A549 (cell line): ENCODE results near the gene VDR. TPM values are rescaled to one million over a fixed set of nuclear protein-coding genes. Genes with fewer than 3 reads are reported as not detected.

Source experiments
- ATAC-seq, 2 experiments: fragments of 200-7000 bp in 1 of 2; fragments of >200 bp in 1 of 2; cut with Nextera tagmentation in 1 of 2; cut with Tn5 transposase in 1 of 2; 3 replicates each; pipeline versions ENCODE4 v1.8.0 to v1.9.1; 2018 to 2020; ENCODE audit warnings: mild to moderate bottlenecking in 1 of 2, moderate library complexity in 1 of 2
- CTCF ChIA-PET: fragments of 300-600 bp; sonication (Branson Sonifier 250); formaldehyde crosslinking; extraction: SDS; loops from one replicate; lab custom pipeline; 2021; ENCODE audit warnings: antibody characterized with exemption, inconsistent platforms; lab: Yijun Ruan, JAX
- POLR2A ChIA-PET: fragments of 350-600 bp; formaldehyde crosslinking; extraction: SDS; loops from one replicate; lab custom pipeline; 2021; ENCODE audit warnings: antibody characterized with exemption, inconsistent platforms; lab: Yijun Ruan, JAX
- DNase-seq, 2 experiments: peaks; one replicate each; pipeline versions ENCODE4 v3.0.0 to v3.0.0-alpha.2; 2011 to 2016; ENCODE audit warnings: low read depth in 1 of 2, low spot score in 1 of 2
- FAIRE-seq: peaks from 2 replicates; lab custom pipeline; 2011; peaks lifted over from hg19 to GRCh38; lab: Jason Lieb, UNC
- H3K27ac ChIP-seq, 2 experiments: fragments of >200 bp; sonication (Bioruptor Twin); formaldehyde crosslinking; 3 replicates each; pipeline ENCODE4 v1.5.1; 2016 to 2017
- H3K4me1 ChIP-seq: fragments of >200 bp; sonication (Bioruptor Twin); formaldehyde crosslinking; 3 replicates; pipeline ENCODE4 v1.6.1; 2016
- H3K4me2 ChIP-seq: fragments of >200 bp; sonication (Bioruptor Twin); formaldehyde crosslinking; 3 replicates; pipeline ENCODE4 v1.6.1; 2016
- H3K4me3 ChIP-seq: fragments of >200 bp; sonication (Bioruptor Twin); formaldehyde crosslinking; 3 replicates; pipeline ENCODE4 v1.5.1; 2016
- H3K9me3 ChIP-seq: fragments of >200 bp; sonication (Bioruptor Twin); formaldehyde crosslinking; 3 replicates; pipeline ENCODE4 v1.6.1; 2016
- BCL3 ChIP-seq: fragments of >200 bp; sonication (Bioruptor Twin); formaldehyde crosslinking; IDR thresholded peaks from 3 replicates; pipeline ENCODE4 v1.6.1; 2016
- CBX8 ChIP-seq: fragments of 200-600 bp; sonication (generic); IDR thresholded peaks from 2 replicates; pipeline ENCODE4 v1.6.1; 2016
- CHD2 ChIP-seq: fragments of 150-350 bp; IDR thresholded peaks from 2 replicates; pipeline ENCODE4 v1.6.1; 2014; ENCODE audit warnings: low read length; ENCODE audit not compliant: partially characterized antibody
- CHD4 ChIP-seq: fragments of 200-600 bp; sonication (generic); IDR thresholded peaks from 2 replicates; pipeline ENCODE4 v1.6.1; 2016; ENCODE audit warnings: antibody characterized with exemption, mild to moderate bottlenecking, borderline replicate concordance
- E2F6 ChIP-seq: IDR thresholded peaks from 2 replicates; pipeline ENCODE4 v1.6.1; 2012; ENCODE audit warnings: low read depth, borderline replicate concordance
- EHMT2 ChIP-seq: fragments of 200-600 bp; sonication (generic); IDR thresholded peaks from 2 replicates; pipeline ENCODE4 v1.6.1; 2016; ENCODE audit warnings: antibody characterized with exemption, low read depth, mild to moderate bottlenecking, moderate library complexity
- FOSL2 ChIP-seq, 2 experiments: fragments of 450-650 bp in 1 of 2; fragments of >200 bp in 1 of 2; sonication (Bioruptor Twin) in 1 of 2; formaldehyde crosslinking; IDR thresholded peaks; 2 replicates each; pipeline versions ENCODE4 v1.5.0 to v1.6.1; 2016 to 2020; ENCODE audit warnings: mild to moderate bottlenecking in 1 of 2, moderate library complexity in 1 of 2
- HES2 ChIP-seq: fragments of >200 bp; sonication (Bioruptor Twin); formaldehyde crosslinking; IDR thresholded peaks from 2 replicates; pipeline ENCODE4 v1.6.1; 2016
- KDM1A ChIP-seq: fragments of 200-600 bp; sonication (generic); IDR thresholded peaks from 2 replicates; pipeline ENCODE4 v1.6.1; 2016; ENCODE audit warnings: low read depth, mild to moderate bottlenecking
- MAX ChIP-seq: IDR thresholded peaks from 2 replicates; pipeline ENCODE4 v1.6.1; 2012
- MYC ChIP-seq: IDR thresholded peaks from 2 replicates; pipeline ENCODE4 v1.6.1; 2012; ENCODE audit warnings: mild to moderate bottlenecking, inconsistent platforms, low read length, improper control_type of control experiment, borderline replicate concordance
- PBX3 ChIP-seq: IDR thresholded peaks from 2 replicates; pipeline ENCODE4 v1.6.1; 2012
- RARB ChIP-seq: fragments of 250-450 bp; sonication (Bioruptor Pico); IDR thresholded peaks from 2 replicates; pipeline ENCODE4 v1.8.0; 2021; ENCODE audit warnings: mild to moderate bottlenecking, moderate library complexity
- TFCP2L1 ChIP-seq: fragments of 250-450 bp; sonication (Bioruptor Pico); IDR thresholded peaks from 2 replicates; pipeline ENCODE4 v1.5.0; 2021; ENCODE audit warnings: mild to moderate bottlenecking
- USF2 ChIP-seq: fragments of 450-650 bp; IDR thresholded peaks from 2 replicates; pipeline ENCODE4 v1.6.1; 2014; ENCODE audit warnings: antibody characterized with exemption
- ZFP36 ChIP-seq: fragments of 450-650 bp; IDR thresholded peaks from 2 replicates; pipeline ENCODE4 v1.6.1; 2014; ENCODE audit warnings: borderline replicate concordance; ENCODE audit not compliant: partially characterized antibody
- WGBS: methylation state at CpG from one replicate; pipeline ENCODE4 v1.1.6; 2017; ENCODE audit errors: missing lambda C conversion rate; 5-methylcytosine and 5-hydroxymethylcytosine counted together
- polyA plus RNA-seq, 4 experiments: library from polyadenylated mRNA; depleted of rRNA in 3 of 4; stranded (reverse); fragments of >200 nt; fragmentation: RNase III in 1 of 4; extraction: RNeasy Plus Mini Kit Qiagen cat#74134 plus additional on column Dnase treatment in 1 of 4; gene quantifications; 2 replicates in 3 of 4; 3 replicates in 1 of 4; pipeline ENCODE4 v1.2.3, GENCODE V29; 2011 to 2017

VDR gene
- polyA plus RNA-seq, 2 of the 4 experiments (the other 2 are of a cell fraction): 1.9 to 2.1 TPM

- TF ChIP-seq FOSL2 (IDR thresholded peaks at IDR 0.05): no peak
- TF ChIP-seq FOSL2 (CRISPR knock-in tag; IDR thresholded peaks at IDR 0.05): peak; percentile 43
- TF ChIP-seq CBX8: no peak
- ATAC-seq (peak; percentile 44 to 68; a peak in 4 of 6 replicates), FAIRE-seq (no peak), DNase-seq (peak; percentile 25 to 38)
- H3K27ac ChIP-seq: peak overlapping the region; percentile 7 to 63; a peak in 3 of 6 replicates
- peak overlapping the region; percentile 59 for H3K4me3 ChIP-seq
- peak overlapping the region; percentile 86 for H3K4me2 ChIP-seq
- ChIA-PET CTCF (interaction anchor here (0.6 to 3.7 kb wide), 15 partner anchors 8 to 162 kb away, joined by 3 to 48 read pairs (median 5); partner anchors contain the start of gene TMEM106C), POLR2A (interaction anchor here (0.5 to 2.1 kb wide), 15 partner anchors 9 to 294 kb away, joined by 3 to 10 read pairs (median 4); partner anchors contain the start of genes ASB8, RAPGEF3 and TMEM106C)
- H3K4me1 ChIP-seq: peaks cover 19% of the 10 kb centered on the region
- WGBS: 3% methylated on average over 7 of the region's 7 CpGs
- H3K9me3 ChIP-seq: no peaks in the 10 kb centered on the region
Measured at GRCh38 chr12:47903927-47904712, 674 bp downstream of the VDR start.

- ChIA-PET CTCF (interaction anchor here (0.7 to 3.7 kb wide), 3 partner anchors 46 to 160 kb away, joined by 3 to 48 read pairs (median 3); no protein-coding TSS in a partner anchor), POLR2A (no interaction called here)
- H3K9me3 ChIP-seq: no peaks in the 10 kb centered on the region
- TF ChIP-seq KDM1A: no peak
- TF ChIP-seq MYC: no peak
- no peak for TF ChIP-seq TFCP2L1 (CRISPR knock-in tag)
- TF ChIP-seq RARB (CRISPR knock-in tag): no peak
- no peak for TF ChIP-seq CHD4
- no peak for ATAC-seq
- H3K4me2 ChIP-seq: peak overlapping the region; percentile 86
- H3K4me3 ChIP-seq: peak overlapping the region; percentile 24; the same call in 1 of the 3 replicates
- WGBS: 43% methylated on average over 3 of the region's 3 CpGs
- H3K4me1 ChIP-seq: peaks cover 19% of the 10 kb centered on the region
- DNase-seq: no peak
- H3K27ac ChIP-seq: peak overlapping the region; percentile 7 to 63; a peak in 3 of 6 replicates
- FAIRE-seq: no peak
Measured at GRCh38 chr12:47903151-47903611, 1.6 kb downstream of the VDR start.

- DNase-seq (no peak), ATAC-seq (no peak), FAIRE-seq (no peak)
- ChIA-PET POLR2A (no interaction called here), CTCF (interaction anchor here (1.1 to 1.8 kb wide), 3 partner anchors 14 to 159 kb away, joined by 3 to 5 read pairs (median 4); no protein-coding TSS in a partner anchor)
- Histone ChIP-seq H3K27ac (no peak overlapping the region), H3K9me3 (no peaks in the 10 kb centered on the region), H3K4me3 (no peak overlapping the region), H3K4me2 (no peak overlapping the region), H3K4me1 (peaks cover 19% of the 10 kb centered on the region)
- TF ChIP-seq USF2: no peak
- no peak for TF ChIP-seq E2F6
- no peak for TF ChIP-seq ZFP36
- no peak for TF ChIP-seq PBX3
- TF ChIP-seq EHMT2: no peak
- no peak for TF ChIP-seq CHD2
- no peak for TF ChIP-seq HES2
- no peak for TF ChIP-seq MAX
- no peak for TF ChIP-seq BCL3
- TF ChIP-seq TFCP2L1 (CRISPR knock-in tag): no peak
Measured at GRCh38 chr12:47902131-47902639, 2.6 kb downstream of the VDR start.
